Fibroblast of the aortic adventitia (primary cell): ENCODE measurements around the gene DCST1. TPM values are rescaled to one million over a fixed set of nuclear protein-coding genes. Genes with fewer than 3 reads are reported as not detected.

Experiments
- DNase-seq: peaks from one replicate; pipeline ENCODE4 v3.0.0-alpha.2; 2010; ENCODE audit warnings: low read depth
- H3K4me3 ChIP-seq: 2 replicates; pipeline ENCODE4 v1.5.1; 2011; ENCODE audit warnings: low read depth, mild to moderate bottlenecking, control low read depth, low read length, moderate library complexity
- total RNA-seq: library from RNA; depleted of rRNA; stranded (reverse); fragments of >200 nt; gene quantifications from 2 replicates; pipeline ENCODE4 v1.2.3, GENCODE V29; 2012; ENCODE audit warnings: low replicate concordance
- TF ChIP-seq, protein P1 (sequence below): IDR thresholded peaks from 2 replicates; pipeline ENCODE4 v1.5.1; 2011; ENCODE audit warnings: mild to moderate bottlenecking, low read length, control low read depth, inconsistent platforms; ENCODE audit not compliant: insufficient read depth

Gene DCST1
- total RNA-seq, 1 donor = not detected

DNA sequence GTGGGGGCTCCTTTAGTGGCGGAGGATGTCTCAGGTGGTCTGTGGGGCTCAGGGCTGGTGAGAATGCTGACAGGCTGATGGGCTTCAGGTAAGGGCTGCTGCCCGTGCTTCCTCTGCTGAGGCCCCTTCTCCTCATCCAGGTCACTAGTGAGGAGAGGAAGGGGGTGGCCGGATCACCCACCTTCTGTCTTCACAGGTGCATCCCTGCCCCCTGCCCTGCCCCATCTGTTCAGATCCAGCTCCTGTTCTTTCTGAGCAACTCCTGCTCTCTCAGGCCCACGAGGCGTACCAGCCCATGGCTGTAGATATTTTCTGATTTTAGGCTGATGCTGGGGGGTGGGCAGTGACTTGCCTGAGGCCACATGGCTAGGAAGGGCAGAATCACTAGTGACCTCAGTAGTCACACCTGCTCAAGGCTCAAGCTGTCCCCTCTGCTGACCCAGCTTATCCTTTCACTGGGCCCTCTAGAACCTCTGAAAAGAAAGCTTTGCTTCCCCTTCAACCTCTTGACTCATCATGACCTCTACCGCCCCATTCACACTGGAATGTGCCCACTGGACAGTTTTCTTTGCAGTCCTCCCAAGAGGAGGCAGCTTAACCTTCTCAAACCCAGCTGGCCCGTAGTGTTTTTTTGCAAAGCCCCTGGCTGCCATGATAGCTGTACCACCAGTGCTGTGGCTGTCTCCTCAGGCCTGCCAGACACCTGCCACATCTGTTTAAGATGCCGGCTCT lies 14.8 kb upstream of the DCST1 start:
- DNase-seq = no peak
- TF ChIP-seq, protein P1, sequence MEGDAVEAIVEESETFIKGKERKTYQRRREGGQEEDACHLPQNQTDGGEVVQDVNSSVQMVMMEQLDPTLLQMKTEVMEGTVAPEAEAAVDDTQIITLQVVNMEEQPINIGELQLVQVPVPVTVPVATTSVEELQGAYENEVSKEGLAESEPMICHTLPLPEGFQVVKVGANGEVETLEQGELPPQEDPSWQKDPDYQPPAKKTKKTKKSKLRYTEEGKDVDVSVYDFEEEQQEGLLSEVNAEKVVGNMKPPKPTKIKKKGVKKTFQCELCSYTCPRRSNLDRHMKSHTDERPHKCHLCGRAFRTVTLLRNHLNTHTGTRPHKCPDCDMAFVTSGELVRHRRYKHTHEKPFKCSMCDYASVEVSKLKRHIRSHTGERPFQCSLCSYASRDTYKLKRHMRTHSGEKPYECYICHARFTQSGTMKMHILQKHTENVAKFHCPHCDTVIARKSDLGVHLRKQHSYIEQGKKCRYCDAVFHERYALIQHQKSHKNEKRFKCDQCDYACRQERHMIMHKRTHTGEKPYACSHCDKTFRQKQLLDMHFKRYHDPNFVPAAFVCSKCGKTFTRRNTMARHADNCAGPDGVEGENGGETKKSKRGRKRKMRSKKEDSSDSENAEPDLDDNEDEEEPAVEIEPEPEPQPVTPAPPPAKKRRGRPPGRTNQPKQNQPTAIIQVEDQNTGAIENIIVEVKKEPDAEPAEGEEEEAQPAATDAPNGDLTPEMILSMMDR = no peak
- H3K4me3 ChIP-seq = no peak overlapping the region

DNA sequence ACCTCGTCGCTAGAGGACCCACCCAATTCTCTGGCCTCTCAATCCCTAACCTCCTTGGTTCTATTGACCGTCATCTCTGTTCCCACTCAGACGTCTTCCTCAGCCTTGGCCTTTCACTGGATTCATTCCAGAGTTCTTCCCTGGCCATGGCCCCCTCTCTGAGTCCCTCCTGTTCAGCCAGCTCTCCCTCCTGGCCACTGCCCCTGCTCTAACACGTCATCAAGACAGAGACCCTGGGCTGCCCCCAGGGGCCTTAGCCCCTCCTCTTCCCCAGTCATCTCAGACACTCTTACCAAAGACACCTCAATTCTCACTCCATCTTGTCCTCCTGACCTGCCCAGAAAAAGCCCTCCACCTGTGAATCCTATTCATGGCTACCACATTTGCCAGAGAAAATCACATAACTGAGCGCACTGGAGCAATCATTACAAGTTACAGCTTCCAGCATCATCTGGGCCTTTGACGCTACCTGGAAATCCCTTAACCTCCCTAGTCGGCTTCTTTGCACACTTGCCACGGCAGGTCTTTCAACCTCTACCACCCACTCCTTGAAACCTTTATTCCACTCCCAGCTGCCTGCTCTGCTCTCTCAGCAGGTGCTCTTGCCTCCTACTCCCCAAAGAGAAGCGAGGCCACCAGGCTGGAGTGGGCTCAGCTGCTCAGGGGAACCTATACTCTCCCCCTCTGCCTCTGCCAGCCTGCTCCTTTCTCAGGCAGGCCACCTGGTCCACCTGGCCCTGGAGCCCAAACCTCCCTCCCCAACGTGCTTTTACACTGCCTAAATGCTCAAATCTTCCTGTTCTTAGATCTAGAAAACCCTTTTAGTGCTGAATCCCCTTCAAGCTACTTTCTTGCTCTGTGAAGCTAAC lies 14.0 kb upstream of the DCST1 start:
- TF ChIP-seq, protein P1 = no peak
- no peak overlapping the region for H3K4me3 ChIP-seq
- DNase-seq = no peak

DNA sequence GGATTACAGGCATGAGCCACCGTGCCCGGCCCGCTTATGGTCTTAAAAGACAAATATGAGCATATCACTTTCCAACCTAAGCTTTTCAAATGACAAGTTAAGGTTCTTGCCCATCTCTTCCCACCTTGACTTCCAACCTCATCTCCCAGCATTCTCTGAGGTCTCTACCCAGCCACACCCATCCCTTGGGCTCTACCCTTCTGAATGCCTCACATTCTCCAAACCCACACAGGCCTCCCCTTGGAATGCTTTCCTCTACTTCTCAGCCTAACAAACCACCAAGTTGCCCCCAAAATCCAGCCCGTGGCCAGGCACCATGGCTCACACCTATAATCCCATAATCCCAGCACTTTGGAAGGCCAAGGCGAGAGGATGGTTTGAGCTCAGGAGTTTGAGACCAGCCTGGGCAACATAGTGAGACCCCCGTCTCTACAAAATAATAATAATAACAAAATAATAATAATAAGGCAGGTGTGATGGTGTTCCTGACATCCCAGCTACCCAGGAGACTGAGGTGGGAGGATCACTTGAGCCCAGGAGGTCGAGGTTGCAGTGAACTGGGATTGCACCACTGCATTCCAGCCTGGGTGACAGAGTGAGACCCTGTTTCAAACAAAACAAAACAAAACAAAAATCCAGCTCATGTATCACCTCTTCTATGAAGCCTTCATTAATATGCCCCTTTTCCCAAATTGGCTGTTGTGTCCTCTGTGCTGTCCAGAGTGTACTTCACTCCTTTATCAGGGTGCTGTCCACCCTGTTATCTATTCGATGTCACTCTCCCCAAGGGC lies 11.3 kb upstream of the DCST1 start:
- TF ChIP-seq, protein P1 = no peak
- H3K4me3 ChIP-seq = no peak overlapping the region
- no peak for DNase-seq

DNA sequence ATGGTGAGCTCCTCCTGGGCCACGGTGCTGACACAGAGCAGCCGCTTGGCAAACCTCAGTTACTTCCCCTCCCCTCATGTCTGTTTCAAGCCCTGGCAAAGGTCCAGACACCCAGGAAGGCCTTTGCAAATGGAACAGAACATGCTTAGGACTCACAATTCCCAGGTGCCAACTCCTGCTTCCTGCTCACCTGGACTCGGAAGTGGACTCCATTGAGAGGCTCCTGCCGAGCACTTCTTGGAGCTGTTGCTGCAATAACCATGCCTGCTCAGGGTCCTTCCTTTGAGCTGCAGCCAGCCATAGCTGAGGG lies 10.7 kb upstream of the DCST1 start:
- no peak for DNase-seq
- TF ChIP-seq, protein P1 = no peak
- no peak overlapping the region for H3K4me3 ChIP-seq

DNA sequence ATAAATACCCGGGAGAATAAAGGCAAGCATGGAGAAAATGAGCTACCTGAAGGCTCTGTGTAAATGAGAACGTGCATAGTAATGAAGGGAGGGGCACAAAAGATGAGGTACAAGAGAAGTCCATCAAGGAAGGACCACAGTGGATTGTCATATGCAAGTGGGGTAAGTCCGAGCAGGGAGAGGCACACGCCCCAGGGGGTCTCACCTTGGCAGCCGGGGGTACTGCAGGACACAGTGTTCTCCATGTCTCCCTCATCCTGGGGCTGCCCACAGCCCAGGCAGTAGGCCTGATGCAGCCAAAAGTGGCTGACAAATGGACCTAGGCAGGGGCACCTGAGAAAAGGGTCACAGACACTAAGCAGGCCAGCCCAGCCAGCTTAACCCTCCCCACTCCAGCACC lies 10.0 kb upstream of the DCST1 start:
- no peak overlapping the region for H3K4me3 ChIP-seq
- DNase-seq = no peak
- TF ChIP-seq, protein P1 = no peak

DNA sequence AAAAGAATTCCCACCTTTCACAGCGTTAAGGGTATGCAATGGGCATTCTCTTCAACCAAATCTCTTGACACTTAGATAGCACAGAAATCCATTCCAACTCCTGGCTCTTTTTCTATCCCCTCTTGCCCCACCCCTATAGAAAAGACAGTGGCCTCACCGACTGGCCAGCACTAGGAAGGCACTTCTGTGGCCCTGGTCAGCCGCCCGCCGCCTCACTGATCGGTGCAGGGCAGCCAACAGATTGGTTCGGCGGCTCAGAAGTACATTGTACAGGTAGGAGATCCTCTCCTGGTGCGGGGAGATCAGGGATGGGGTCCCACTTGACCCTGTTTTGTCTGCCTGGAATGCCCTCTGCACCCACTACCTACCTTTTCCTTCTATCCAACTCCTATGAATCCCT lies 9.3 kb upstream of the DCST1 start:
- TF ChIP-seq, protein P1 = no peak
- DNase-seq = no peak
- H3K4me3 ChIP-seq = no peak overlapping the region
